GM13977 (cell line): ENCODE data around the gene DUOXA2.

ENCODE experiments used
- DNase-seq: peaks from one replicate; pipeline ENCODE4 v3.0.0; 2012; ENCODE audit warnings: low spot score
- CTCF ChIP-seq: IDR thresholded peaks from 2 replicates; pipeline ENCODE4 v1.5.1; 2012; ENCODE audit warnings: mild to moderate bottlenecking, control low read depth; ENCODE audit not compliant: insufficient read depth; ENCODE audit errors: extremely low read depth, missing control alignments
- in situ Hi-C: fragments of 300-500 bp; cut with MboI; formaldehyde crosslinking; loops from one replicate; pipeline ENCODE4 v1.12.0; 2022; ENCODE audit warnings: low sequenced_read_pairs, low pct_unique_long_range_greater_than_20kb, mixed read lengths, inconsistent platforms; ENCODE audit not compliant: unreplicated experiment

Gene DUOXA2

GRCh38 chr15:45091576-45091975 is 22.6 kb upstream of the DUOXA2 start:
- no peak for TF ChIP-seq CTCF
- DNase-seq = no peak
- in situ Hi-C loops = no loop called here

- no peak for TF ChIP-seq CTCF
- no peak for DNase-seq
- in situ Hi-C loops = no loop called here
Measured at GRCh38 chr15:45093013-45093412, 21.1 kb upstream of the DUOXA2 start.

- in situ Hi-C loops = no loop called here
- DNase-seq = no peak
Measured at GRCh38 chr15:45093622-45094357, 20.3 kb upstream of the DUOXA2 start.

GRCh38 chr15:45094358-45094730 is 19.8 kb upstream of the DUOXA2 start:
- TF ChIP-seq CTCF = no peak
- DNase-seq = no peak
- in situ Hi-C loops = no loop called here

More at GRCh38 chr15:45093622-45094357, 20.3 kb upstream of the DUOXA2 start:
- no peak for TF ChIP-seq CTCF

- in situ Hi-C loops = no loop called here
- TF ChIP-seq CTCF = no peak
- DNase-seq = no peak
Measured at GRCh38 chr15:45095661-45096060, 18.5 kb upstream of the DUOXA2 start.

- in situ Hi-C loops = no loop called here
- no peak for DNase-seq
- no peak for TF ChIP-seq CTCF
Measured at GRCh38 chr15:45097466-45097865, 16.7 kb upstream of the DUOXA2 start.
